Measurements from ENCODE around the gene HMGA1.
"Not testable (repeated sequence)": the region's sequence is repeated elsewhere in the genome, so short reads cannot be mapped to it uniquely, and the experiment has no call there.

HMGA1 gene

DNA sequence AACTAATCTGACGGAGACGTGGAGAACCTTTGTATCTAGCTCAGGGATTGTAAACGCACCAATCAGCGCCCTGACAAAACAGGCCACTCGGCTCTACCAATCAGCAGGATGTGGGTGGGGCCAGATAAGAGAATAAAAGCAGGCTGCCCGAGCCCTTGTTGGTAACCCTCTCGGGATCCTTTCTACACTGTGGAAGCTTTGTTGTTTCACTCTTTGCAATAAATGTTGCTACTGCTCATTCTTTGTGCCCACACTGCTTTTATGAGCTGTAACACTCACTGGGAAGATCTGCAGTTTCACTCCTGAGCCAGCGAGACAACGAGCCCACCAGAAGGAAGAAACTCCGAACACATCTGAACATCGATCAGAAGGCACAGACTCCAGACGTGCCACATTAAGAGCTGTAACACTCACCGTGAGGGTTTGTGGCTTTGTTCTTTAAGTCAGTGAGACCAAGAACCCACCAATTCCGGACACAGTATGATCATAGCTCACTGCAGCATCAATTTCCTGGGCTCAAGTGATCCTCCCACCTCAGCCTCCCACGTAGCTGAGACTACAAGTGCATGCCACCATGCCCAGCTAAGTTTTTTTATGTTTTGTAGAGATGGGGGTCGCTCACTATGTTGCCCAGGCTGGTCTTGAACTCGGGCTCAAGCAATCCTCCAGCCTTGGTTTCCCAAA is 33.1 kb downstream of the HMGA1 start:
- H3F3A ChIP-seq (ENCODE audit: low read depth); H3K36me3 ChIP-seq (ENCODE audit: insufficient read depth, low read length); H3K4me2 ChIP-seq (ENCODE audit: low read depth, low read length, poor library complexity, severe bottlenecking); H4K20me1 ChIP-seq (ENCODE audit: insufficient read depth, low read length, poor library complexity, severe bottlenecking); H3K9ac ChIP-seq (ENCODE audit: low read depth, low read length, poor library complexity, severe bottlenecking); H2AFZ ChIP-seq (ENCODE audit: low read length); H3K4me3 ChIP-seq (ENCODE audit: low read length, poor library complexity, severe bottlenecking); H3K9me3 ChIP-seq (ENCODE audit: insufficient read depth, low read depth, low read length); H3K9me2 ChIP-seq (replicated peaks; ENCODE audit: low read depth, low read length); H3K27me3 ChIP-seq (ENCODE audit: insufficient read depth, low read length, poor library complexity, severe bottlenecking); H3K79me2 ChIP-seq (ENCODE audit: insufficient read depth, low read length): not testable (repeated sequence)
- H3K4me1 ChIP-seq (ENCODE audit: insufficient read depth, low read length, poor library complexity, severe bottlenecking): peaks cover 25% of the 10 kb centered on the region

DNA sequence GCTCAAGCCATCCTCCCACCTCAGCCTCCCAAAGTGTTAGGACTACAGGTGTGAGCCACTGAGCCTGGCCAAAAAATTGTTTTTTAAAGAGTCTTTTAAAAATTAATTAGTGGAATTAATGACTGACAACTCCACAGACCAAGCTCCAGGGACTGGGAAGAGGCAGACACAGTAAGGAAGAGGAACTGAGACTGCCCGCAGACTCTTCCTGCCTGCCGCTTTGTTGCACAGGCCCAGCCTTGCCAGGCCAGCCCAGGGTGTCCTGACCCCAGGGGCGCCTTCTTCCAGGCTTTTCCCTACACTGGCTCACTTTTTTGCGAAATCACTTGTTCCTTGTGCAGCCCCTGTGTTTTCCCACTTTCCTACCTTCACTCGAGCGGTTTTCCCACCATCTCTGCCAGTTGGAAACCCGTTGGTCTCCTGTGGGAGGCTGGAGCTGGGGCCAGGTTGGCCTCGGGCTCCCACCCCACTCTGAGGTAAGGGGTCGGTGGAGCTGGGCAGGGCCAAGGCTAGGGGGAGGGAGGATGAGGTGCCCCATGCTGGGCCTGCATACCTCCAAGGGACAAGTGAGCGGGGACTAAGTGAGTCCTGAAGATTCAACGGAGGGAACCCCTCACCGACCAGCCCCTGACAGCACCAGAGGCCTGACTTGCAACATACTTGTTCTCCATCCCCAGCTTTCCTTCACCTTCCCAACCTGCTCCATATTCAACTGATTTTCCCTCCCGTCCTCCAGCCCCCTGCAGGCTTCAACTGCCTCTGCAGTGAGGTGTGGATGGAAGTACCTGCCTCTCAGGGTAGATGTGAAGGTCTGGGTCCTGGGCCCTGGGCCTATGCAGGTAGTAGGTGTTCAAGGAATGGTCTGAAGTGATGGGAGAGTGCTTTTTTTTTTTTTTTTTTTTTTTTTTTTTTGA is 35.6 kb downstream of the HMGA1 start:
- no peak for TF ChIP-seq EZH2phosphoT487 (IDR thresholded peaks at IDR 0.05; ENCODE audit: borderline replicate concordance)
- TF ChIP-seq, protein P1, sequence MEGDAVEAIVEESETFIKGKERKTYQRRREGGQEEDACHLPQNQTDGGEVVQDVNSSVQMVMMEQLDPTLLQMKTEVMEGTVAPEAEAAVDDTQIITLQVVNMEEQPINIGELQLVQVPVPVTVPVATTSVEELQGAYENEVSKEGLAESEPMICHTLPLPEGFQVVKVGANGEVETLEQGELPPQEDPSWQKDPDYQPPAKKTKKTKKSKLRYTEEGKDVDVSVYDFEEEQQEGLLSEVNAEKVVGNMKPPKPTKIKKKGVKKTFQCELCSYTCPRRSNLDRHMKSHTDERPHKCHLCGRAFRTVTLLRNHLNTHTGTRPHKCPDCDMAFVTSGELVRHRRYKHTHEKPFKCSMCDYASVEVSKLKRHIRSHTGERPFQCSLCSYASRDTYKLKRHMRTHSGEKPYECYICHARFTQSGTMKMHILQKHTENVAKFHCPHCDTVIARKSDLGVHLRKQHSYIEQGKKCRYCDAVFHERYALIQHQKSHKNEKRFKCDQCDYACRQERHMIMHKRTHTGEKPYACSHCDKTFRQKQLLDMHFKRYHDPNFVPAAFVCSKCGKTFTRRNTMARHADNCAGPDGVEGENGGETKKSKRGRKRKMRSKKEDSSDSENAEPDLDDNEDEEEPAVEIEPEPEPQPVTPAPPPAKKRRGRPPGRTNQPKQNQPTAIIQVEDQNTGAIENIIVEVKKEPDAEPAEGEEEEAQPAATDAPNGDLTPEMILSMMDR (conservative IDR thresholded peaks at IDR 0.05; ENCODE audit: low read length): no peak; the same call in 1 of the 2 replicates
- no peak overlapping the region for H3K4me2 ChIP-seq (ENCODE audit: low read depth, low read length, poor library complexity, severe bottlenecking)

DNA sequence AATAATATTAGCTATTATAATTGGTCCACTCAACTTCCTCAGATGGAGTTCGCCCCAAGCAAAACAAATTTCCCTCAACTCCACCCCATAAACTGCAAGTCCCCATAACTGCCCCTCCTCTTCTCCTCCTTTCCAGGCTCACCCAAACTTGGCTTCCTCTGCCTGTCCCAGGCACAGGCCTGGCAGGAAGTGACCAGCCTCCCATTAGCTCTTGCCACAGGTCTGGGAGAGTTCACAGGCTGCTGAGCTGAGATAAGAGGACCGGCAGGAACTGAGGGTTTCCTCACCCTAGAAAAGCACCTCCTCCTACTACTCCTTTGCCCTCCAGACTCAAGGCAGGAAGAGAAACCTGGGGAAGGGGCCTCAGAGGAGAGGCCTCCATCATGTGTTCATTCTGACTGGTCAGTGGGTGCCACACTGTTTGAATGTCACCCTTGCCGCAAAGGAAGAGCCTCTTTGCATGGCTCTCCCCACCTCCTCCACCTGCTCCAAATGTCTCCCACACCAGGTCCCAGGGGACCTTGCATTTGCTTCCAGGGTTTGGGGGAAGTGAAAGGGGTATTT is 36.7 kb downstream of the HMGA1 start:
- TF ChIP-seq, protein P1 (conservative IDR thresholded peaks at IDR 0.05; ENCODE audit: low read length): no peak
- TF ChIP-seq EZH2phosphoT487 (IDR thresholded peaks at IDR 0.05; ENCODE audit: borderline replicate concordance): no peak
- H2AFZ ChIP-seq (ENCODE audit: low read length): peak overlapping the region; percentile 13; the same call in 1 of the 2 replicates
- peak overlapping the region; percentile 79 for H3K4me2 ChIP-seq (ENCODE audit: low read depth, low read length, poor library complexity, severe bottlenecking)
- peak overlapping the region; percentile 55 for H3K9ac ChIP-seq (ENCODE audit: low read depth, low read length, poor library complexity, severe bottlenecking)
- H3K4me1 ChIP-seq (ENCODE audit: insufficient read depth, low read length, poor library complexity, severe bottlenecking): peaks cover 29% of the 10 kb centered on the region
- peak overlapping the region; percentile 55 for H3K4me3 ChIP-seq (ENCODE audit: low read length, poor library complexity, severe bottlenecking)
- H3K27me3 ChIP-seq (ENCODE audit: insufficient read depth, low read length, poor library complexity, severe bottlenecking): no peaks in the 10 kb centered on the region
- no peaks in the 10 kb centered on the region for H4K20me1 ChIP-seq (ENCODE audit: insufficient read depth, low read length, poor library complexity, severe bottlenecking)
- H3K9me2 ChIP-seq (replicated peaks; ENCODE audit: low read depth, low read length): no peaks in the 10 kb centered on the region
- no peaks in the 10 kb centered on the region for H3K9me3 ChIP-seq (ENCODE audit: insufficient read depth, low read depth, low read length)
- H3K79me2 ChIP-seq (ENCODE audit: insufficient read depth, low read length): no peaks in the 10 kb centered on the region
- H3F3A ChIP-seq (ENCODE audit: low read depth): no peaks in the 10 kb centered on the region
- H3K36me3 ChIP-seq (ENCODE audit: insufficient read depth, low read length): no peaks in the 10 kb centered on the region

More for the DNA sequence above, 35.6 kb downstream of the HMGA1 start:
- Histone ChIP-seq H3F3A (ENCODE audit: low read depth) (no peaks in the 10 kb centered on the region), H3K9ac (ENCODE audit: low read depth, low read length, poor library complexity, severe bottlenecking) (peak overlapping the region; percentile 37), H3K36me3 (ENCODE audit: insufficient read depth, low read length) (no peaks in the 10 kb centered on the region), H4K20me1 (ENCODE audit: insufficient read depth, low read length, poor library complexity, severe bottlenecking) (no peaks in the 10 kb centered on the region), H3K79me2 (ENCODE audit: insufficient read depth, low read length) (no peaks in the 10 kb centered on the region), H3K4me3 (ENCODE audit: low read length, poor library complexity, severe bottlenecking) (no peak overlapping the region), H3K9me3 (ENCODE audit: insufficient read depth, low read depth, low read length) (no peaks in the 10 kb centered on the region), H2AFZ (ENCODE audit: low read length) (no peak overlapping the region), H3K9me2 (replicated peaks; ENCODE audit: low read depth, low read length) (no peaks in the 10 kb centered on the region), H3K4me1 (ENCODE audit: insufficient read depth, low read length, poor library complexity, severe bottlenecking) (peaks cover 29% of the 10 kb centered on the region), H3K27me3 (ENCODE audit: insufficient read depth, low read length, poor library complexity, severe bottlenecking) (no peaks in the 10 kb centered on the region)

Measured in Loucy (cell line).